AG04449 (cell line): ENCODE data around the gene TSPOAP1.

ENCODE experiments used
- CTCF ChIA-PET: fragments of 350-600 bp; formaldehyde crosslinking; extraction: SDS; loops from one replicate; lab custom pipeline; 2021; ENCODE audit warnings: antibody characterized with exemption; lab: Yijun Ruan, JAX
- POLR2A ChIA-PET: fragments of 400-600, 350-600 bp; formaldehyde crosslinking; extraction: SDS; loops from one replicate; lab custom pipeline; 2020; ENCODE audit warnings: antibody characterized with exemption, inconsistent platforms; lab: Yijun Ruan, JAX
- DNase-seq: peaks from one replicate; pipeline ENCODE4 v3.0.0-alpha.2; 2010; ENCODE audit warnings: low read depth, low spot score
- H3K4me3 ChIP-seq: 2 replicates; pipeline ENCODE4 v1.5.1; 2011; ENCODE audit warnings: low read depth, mild to moderate bottlenecking, control low read depth, low read length
- TF ChIP-seq, protein P1 (sequence below): IDR thresholded peaks from one replicate; pipeline ENCODE4 v1.5.1; 2011; ENCODE audit warnings: mild to moderate bottlenecking, moderate library complexity, low read length, control low read depth, inconsistent platforms; ENCODE audit not compliant: insufficient read depth; ENCODE audit errors: missing control alignments

TSPOAP1 gene

DNA sequence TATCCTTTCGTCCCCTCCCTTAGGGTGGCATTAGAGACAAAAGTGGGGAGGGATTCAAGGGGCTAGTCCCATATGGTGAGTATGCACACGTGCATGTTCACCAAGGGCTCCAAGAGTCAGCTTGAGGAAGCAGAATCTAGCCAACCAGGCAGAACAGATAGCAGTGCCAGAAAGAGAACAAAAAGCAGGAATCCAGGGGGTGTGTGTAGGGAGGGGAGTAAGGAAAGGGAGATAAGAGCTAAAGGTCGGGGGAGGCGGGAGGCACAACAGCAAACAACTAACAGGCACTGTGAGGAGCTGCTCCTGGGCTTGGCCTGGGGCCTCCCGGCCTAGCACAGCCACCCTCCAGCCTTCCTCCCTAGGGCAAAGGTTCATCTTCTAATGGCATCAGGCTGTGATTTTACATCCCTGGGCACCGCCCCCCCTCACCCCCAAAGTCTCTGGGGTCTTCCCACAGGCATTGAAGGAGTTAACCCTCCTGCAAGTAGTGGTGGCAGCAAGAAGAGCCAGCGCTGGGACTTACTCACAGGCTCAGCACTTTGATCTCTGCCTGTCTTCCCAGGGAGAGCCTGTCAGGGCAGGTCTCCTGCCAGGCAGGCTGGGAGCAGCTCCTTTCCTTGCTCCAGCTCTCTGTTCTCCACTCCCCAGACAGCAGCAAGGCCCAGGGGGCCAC, 35.8 kb upstream of the TSPOAP1 start:
- CTCF ChIA-PET, result interaction anchor here (1.0 kb wide), 2 partner anchors 47 to 115 kb away, joined by 3 read pairs; no protein-coding TSS in a partner anchor
- DNase-seq, result no peak
- no peak overlapping the region for H3K4me3 ChIP-seq
- POLR2A ChIA-PET, result interaction anchor here (3.4 kb wide), 1 partner anchor 12 kb away, joined by 11 read pairs; the partner anchor contains the start of gene SUPT4H1
- TF ChIP-seq, protein P1, sequence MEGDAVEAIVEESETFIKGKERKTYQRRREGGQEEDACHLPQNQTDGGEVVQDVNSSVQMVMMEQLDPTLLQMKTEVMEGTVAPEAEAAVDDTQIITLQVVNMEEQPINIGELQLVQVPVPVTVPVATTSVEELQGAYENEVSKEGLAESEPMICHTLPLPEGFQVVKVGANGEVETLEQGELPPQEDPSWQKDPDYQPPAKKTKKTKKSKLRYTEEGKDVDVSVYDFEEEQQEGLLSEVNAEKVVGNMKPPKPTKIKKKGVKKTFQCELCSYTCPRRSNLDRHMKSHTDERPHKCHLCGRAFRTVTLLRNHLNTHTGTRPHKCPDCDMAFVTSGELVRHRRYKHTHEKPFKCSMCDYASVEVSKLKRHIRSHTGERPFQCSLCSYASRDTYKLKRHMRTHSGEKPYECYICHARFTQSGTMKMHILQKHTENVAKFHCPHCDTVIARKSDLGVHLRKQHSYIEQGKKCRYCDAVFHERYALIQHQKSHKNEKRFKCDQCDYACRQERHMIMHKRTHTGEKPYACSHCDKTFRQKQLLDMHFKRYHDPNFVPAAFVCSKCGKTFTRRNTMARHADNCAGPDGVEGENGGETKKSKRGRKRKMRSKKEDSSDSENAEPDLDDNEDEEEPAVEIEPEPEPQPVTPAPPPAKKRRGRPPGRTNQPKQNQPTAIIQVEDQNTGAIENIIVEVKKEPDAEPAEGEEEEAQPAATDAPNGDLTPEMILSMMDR, result no peak

DNA sequence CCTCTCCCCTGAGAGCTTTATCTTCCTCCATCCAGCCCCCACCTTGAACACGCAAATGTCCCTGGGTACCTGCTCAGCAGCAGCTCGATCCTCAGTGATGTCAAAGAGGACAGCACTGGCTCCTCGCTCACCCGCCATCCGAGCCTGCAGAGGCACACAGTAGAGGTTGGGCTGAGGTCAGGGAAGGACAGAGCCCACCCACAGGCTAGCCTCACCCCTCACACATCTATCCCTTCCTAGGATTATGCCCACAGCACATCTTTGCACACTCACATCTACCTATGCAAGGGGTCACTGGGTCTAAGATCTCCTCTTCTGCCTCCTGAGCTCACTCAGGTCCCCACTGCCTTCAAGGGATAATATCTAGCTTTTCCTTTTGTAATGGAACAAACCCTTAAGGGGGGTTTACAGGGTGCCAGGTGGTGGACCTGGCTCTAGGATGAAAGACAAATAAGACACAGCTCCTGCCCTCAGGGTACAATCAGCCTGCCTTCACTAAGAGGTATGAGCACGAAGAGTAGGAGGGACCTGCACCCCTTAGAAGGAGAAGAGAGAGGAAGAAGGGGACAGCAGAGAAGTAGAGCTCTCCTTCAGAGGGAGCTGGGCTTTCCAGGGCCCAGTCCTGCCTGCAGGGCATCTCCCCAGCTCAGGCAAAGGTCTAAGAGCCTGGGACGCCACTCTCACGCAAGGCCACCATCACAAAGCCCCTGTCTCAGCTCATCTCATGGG, 35.0 kb upstream of the TSPOAP1 start:
- CTCF ChIA-PET, result interaction anchor here (1.0 to 1.8 kb wide), 3 partner anchors 11 to 114 kb away, joined by 3 to 4 read pairs (median 3); partner anchors contain the start of gene SUPT4H1
- TF ChIP-seq, protein P1, result no peak
- POLR2A ChIA-PET, result interaction anchor here (0.6 to 3.4 kb wide), 2 partner anchors 11 to 128 kb away, joined by 3 to 11 read pairs; partner anchors contain the start of gene SUPT4H1
- H3K4me3 ChIP-seq, result no peak overlapping the region
- no peak for DNase-seq

DNA sequence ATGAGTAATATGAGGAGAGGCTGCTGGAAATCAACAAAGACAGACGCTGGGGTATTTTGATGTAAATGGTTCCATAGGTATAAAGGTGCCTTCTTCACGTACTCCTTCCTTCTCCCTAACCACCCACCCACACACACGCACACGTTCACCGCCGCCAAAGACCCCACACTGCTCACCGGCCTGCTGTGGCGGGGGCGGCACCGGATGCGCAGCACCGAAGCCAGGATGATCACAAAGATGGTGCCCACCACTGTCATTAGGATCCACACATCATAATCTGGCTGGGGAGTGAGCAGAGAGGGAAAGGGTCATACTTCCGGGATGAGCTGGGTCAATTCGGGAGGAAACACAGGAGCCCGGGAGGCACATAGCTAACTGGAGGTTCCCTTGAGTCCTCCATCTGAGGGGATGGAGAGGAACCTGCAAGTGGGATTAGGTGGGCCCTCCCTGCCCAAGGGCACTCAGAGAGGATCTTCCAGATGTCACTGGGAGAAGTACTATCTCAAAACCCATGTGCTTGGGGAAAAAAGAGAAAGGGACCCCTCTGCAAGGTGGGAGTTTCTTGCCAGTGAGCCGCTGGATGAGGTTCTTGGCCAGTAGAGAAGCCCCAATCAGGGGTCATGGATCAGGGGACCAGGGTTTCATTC, 33.9 kb upstream of the TSPOAP1 start:
- no peak for DNase-seq
- H3K4me3 ChIP-seq, result no peak overlapping the region
- ChIA-PET CTCF (interaction anchor here (1.8 kb wide), 1 partner anchor 10 kb away, joined by 4 read pairs; the partner anchor contains the start of gene SUPT4H1), POLR2A (interaction anchor here (3.4 kb wide), 1 partner anchor 10 kb away, joined by 11 read pairs; the partner anchor contains the start of gene SUPT4H1)
- TF ChIP-seq, protein P1, result no peak

DNA sequence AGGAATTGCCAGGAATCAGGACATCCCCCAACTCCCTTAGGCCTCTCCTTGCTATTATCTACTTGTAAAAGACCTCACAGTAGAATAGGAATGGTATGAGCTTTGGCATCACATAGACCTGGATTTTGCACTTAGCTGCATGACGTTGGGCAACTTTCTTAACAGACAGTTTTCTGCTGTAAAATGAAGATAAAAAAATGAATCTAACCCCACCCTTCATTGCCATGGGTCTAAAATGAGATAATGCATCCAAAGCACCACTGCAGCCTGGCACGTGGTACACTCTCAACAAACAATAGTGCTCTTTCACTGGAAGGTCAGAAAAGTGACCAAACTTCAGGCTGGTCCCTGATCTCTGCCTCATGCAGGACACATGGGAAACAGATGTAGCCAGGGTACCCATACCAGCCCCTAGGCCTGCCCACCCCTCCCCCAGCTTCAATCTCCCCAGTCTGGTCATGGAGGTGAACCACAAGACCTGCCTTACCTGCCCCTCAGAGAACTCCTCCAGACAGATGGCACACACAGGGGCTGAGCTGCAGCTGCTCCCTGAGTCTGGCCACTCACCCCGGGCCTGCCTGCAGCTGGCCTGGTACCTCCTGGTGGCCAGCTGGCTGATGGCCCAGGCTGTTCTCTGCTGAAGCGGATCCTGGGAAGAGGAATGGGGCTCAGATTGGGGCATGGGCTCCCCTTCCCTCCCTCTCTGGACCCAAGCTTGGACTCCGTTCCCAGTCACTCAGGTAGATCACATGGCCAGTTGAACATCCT, 31.9 kb upstream of the TSPOAP1 start:
- no peak for DNase-seq
- CTCF ChIA-PET, result no interaction called here

DNA sequence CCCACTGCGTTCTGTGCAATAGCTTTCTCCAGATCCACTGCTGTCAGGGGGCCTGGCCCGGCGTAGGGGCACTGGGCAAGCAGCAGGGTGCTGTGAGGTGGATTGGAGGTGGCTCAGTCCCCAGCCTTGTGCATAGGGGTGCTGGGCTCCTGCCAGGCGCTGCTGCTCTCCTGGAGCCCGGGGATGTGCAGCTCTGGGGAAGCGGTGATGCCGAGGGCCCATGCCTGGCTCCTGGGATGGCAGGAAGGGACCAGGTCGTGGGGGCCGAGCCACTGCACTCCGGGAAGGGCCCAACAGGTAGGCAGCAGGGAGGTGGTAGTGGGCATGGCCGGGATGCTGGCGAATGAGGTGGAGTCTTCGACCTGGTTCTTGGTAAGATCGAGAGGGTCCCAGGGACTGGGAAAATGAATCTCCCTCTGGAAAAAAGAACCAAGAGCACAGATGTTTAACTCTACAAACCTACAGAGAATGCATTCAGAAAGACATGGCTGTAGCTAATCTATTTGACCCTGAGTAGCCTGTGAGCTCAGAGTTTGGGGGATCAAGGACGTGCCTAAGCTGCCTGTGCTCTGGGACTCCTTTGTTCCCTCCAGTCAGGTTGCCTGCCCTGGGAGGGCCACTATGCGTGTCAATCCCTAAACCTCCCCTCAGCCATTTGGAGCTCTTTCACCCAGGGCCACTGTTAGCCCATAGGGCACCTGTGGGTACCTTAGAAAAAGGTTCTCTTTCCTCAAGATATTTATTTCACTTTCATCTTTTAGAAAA, 30.0 kb upstream of the TSPOAP1 start:
- ChIA-PET POLR2A (interaction anchor here (1.1 kb wide), 1 partner anchor 41 kb away, joined by 3 read pairs; no protein-coding TSS in a partner anchor), CTCF (no interaction called here)
- no peak overlapping the region for H3K4me3 ChIP-seq
- no peak for DNase-seq
- TF ChIP-seq, protein P1, result no peak

More for the DNA sequence above, 31.9 kb upstream of the TSPOAP1 start:
- H3K4me3 ChIP-seq, result no peak overlapping the region
- POLR2A ChIA-PET, result no interaction called here
- TF ChIP-seq, protein P1, result no peak
